ENCODE measurements around the gene RHBDD1. TPM values are rescaled to one million over a fixed set of nuclear protein-coding genes. Genes with fewer than 3 reads are reported as not detected.

The RHBDD1 gene
- total RNA-seq, 1 donor from 2014 or later, result 30.0 TPM

DNA sequence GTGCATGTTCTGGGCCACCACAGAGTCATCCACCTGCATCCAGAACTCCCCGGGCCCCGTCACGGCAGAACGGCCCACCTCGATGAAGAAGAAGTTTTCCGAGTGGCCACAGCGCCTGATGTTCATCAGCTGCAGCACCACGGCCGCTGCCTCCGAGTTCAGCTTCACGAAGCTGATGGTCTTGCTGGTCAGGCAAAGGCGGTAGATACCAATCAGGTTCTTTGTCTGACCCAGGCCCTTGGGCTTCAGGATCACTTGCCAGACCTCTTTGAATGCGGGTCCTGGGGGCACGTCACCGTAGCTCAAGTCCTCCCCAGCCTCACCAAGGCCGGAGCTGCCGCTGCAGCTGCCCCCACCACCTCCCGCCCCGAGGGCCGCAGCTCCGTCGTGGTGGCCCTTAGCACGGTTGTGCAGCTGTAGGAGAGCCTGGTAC is 37.8 kb upstream of the RHBDD1 start:
- Mint-ChIP-seq H3K27me3 (ENCODE audit: low read depth) (no peaks in the 10 kb centered on the region), H3K27ac (ENCODE audit: unreplicated experiment) (no peak overlapping the region), H3K36me3 (ENCODE audit: low read depth) (peaks cover 5% of the 10 kb centered on the region), H3K4me3 (ENCODE audit: unreplicated experiment) (peak overlapping the region; percentile 79), H3K9me3 (ENCODE audit: low read depth) (no peaks in the 10 kb centered on the region), H3K4me1 (ENCODE audit: low read depth) (peaks cover 50% of the 10 kb centered on the region)
- TF ChIP-seq CTCF (IDR thresholded peaks at IDR 0.05), result no peak
- DNase-seq (ENCODE audit: low spot score), result no peak

GRCh38 chr2:226798422-226799210 is 37.2 kb upstream of the RHBDD1 start:
- TF ChIP-seq CTCF (IDR thresholded peaks at IDR 0.05), result peak; percentile 64
- Mint-ChIP-seq H3K27me3 (ENCODE audit: low read depth) (no peaks in the 10 kb centered on the region), H3K4me3 (ENCODE audit: unreplicated experiment) (peak overlapping the region; percentile 79), H3K9me3 (ENCODE audit: low read depth) (no peaks in the 10 kb centered on the region), H3K4me1 (ENCODE audit: low read depth) (peaks cover 44% of the 10 kb centered on the region), H3K27ac (ENCODE audit: unreplicated experiment) (peak overlapping the region; percentile 32), H3K36me3 (ENCODE audit: low read depth) (peaks cover 5% of the 10 kb centered on the region)
- no peak for DNase-seq (ENCODE audit: low spot score)

DNA sequence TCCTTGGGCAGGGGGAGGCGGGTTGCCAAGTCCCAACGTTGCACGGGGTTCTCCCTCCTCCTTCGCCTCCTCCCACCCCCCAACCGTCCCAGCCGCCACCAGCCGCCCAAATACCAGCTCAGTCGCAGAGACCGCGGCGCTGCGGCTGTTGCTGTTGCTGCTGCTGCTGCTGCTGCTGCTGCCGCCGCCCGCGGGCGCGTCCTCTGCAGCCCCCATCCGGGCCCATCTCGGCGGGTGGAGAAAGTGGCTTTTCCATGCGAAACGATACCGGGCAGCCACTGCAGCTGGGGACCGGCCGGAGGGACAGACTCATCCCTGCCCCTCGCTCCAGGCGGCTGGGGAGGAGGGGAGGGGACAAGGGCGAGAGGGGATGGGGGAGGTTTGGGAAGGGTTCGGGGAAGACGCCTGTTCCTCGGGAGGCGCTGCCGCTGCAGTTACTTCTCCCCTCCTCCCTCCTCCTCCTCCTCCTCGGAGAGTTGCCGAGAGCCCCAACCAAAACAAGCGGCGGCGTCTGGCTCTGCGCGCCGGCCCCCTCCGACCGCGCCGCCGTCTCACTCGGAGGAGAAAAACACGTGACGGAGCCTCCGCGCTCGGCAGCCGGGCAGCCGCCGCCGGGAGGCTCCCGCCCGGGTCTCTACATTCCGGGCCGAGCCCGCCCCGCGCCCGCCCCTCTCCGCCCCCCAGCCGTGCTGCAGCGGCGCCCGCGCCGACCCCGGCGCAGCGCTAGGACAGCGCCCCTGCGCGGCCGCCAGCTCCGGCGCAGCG is 36.5 kb upstream of the RHBDD1 start, which contains the start of gene IRS1:
Gene IRS1 (minus strand): TSS at position 610 of the 765 bp plus-strand sequence. CDS start 1,082 bp downstream, outside the sequence.
- no peaks in the 10 kb centered on the region for H3K27me3 Mint-ChIP-seq (ENCODE audit: low read depth)
- peak within 1 kb of the TSS; percentile 39 for H3K27ac Mint-ChIP-seq (ENCODE audit: unreplicated experiment)
- H3K4me3 Mint-ChIP-seq (ENCODE audit: unreplicated experiment), result peak within 1 kb of the TSS; percentile 79
- no peak for DNase-seq (ENCODE audit: low spot score)
- no peak for TF ChIP-seq CTCF (IDR thresholded peaks at IDR 0.05)
- no peaks in the 10 kb centered on the region for H3K9me3 Mint-ChIP-seq (ENCODE audit: low read depth)
- H3K4me1 Mint-ChIP-seq (ENCODE audit: low read depth), result peaks cover 37% of the 10 kb centered on the region
- H3K36me3 Mint-ChIP-seq (ENCODE audit: low read depth), result peaks cover 5% of the 10 kb centered on the region

DNA sequence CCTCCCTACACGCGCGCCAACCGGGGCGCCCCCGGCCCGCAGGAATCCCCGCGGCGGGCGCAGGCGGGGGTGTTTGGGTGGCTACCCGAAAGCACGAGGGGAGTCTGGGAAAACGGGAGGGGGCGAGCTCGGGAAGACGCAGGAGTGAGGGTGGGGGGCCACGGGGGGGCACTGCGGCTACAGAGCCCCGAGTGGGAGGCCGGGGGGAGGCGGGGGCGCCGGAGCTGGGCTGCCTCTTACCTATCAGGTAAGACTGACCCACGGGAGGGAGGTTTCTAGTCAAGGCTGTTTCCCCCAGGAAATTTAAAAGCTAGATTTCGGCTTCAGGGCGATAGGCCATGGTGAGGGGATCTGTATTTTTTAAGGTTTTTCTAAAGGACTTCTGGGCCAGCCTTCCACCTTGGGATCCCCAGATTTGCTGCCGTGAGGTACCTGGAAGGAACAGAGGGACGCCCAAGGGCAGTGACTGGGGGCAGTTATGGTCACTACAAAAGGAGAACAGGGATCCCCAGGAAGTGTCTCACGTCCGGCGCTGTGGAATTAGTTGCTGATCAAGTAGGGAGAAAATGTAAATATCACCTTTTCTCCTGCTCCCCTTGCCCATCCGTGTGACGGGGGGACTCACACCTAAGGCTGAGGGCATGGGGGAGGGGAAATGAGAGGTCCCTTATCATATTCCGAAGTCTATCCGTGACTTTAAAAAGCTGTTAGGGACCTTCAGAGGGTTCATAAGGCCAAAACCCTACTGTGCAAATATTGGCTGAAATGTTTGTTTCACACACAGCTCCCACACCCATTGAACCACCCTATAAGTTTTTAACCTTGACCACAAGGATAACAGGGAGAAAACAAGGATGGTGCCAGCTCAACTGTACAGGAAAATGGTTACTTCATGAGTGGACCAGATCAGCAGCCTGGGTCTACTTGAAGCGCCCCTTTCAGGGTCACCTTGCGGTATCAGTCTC is 35.6 kb upstream of the RHBDD1 start:
- Mint-ChIP-seq H3K4me3 (ENCODE audit: unreplicated experiment) (peak overlapping the region; percentile 79), H3K4me1 (ENCODE audit: low read depth) (peaks cover 28% of the 10 kb centered on the region), H3K27me3 (ENCODE audit: low read depth) (no peaks in the 10 kb centered on the region), H3K36me3 (ENCODE audit: low read depth) (peaks cover 5% of the 10 kb centered on the region), H3K9me3 (ENCODE audit: low read depth) (no peaks in the 10 kb centered on the region), H3K27ac (ENCODE audit: unreplicated experiment) (peak overlapping the region; percentile 39)
- no peak for DNase-seq (ENCODE audit: low spot score)
- peak; percentile 75 for TF ChIP-seq CTCF (IDR thresholded peaks at IDR 0.05)

Measured in chondrocyte (in vitro differentiated cells).